ENCODE results near the gene CYP27A1. TPM values are rescaled to one million over a fixed set of nuclear protein-coding genes. Genes with fewer than 3 reads are reported as not detected.
"Not testable (repeated sequence)": the region's sequence is repeated elsewhere in the genome, so short reads cannot be mapped to it uniquely, and the experiment has no call there.

Gene CYP27A1
- total RNA-seq, 1 donor: 4.7 TPM

GRCh38 chr2:218754201-218754600, 27.7 kb upstream of the CYP27A1 start:
- no peak for DNase-seq (ENCODE audit: low read depth)
- no peak overlapping the region for H3K4me3 ChIP-seq (ENCODE audit: low read depth, low read length)
- no peak for TF ChIP-seq CTCF (IDR thresholded peaks at IDR 0.05; ENCODE audit: insufficient read depth, low read depth, low read length)

GRCh38 chr2:218754781-218755180, 27.2 kb upstream of the CYP27A1 start:
- no peak for TF ChIP-seq CTCF (IDR thresholded peaks at IDR 0.05; ENCODE audit: insufficient read depth, low read depth, low read length)
- H3K4me3 ChIP-seq (ENCODE audit: low read depth, low read length): no peak overlapping the region
- no peak for DNase-seq (ENCODE audit: low read depth)

GRCh38 chr2:218755198-218755566, 26.8 kb upstream of the CYP27A1 start:
- DNase-seq (ENCODE audit: low read depth): no peak
- no peak for TF ChIP-seq CTCF (IDR thresholded peaks at IDR 0.05; ENCODE audit: insufficient read depth, low read depth, low read length)
- no peak overlapping the region for H3K4me3 ChIP-seq (ENCODE audit: low read depth, low read length)

GRCh38 chr2:218755567-218756404, 26.2 kb upstream of the CYP27A1 start:
- H3K4me3 ChIP-seq (ENCODE audit: low read depth, low read length): no peak overlapping the region
- no peak for DNase-seq (ENCODE audit: low read depth)
- no peak for TF ChIP-seq CTCF (IDR thresholded peaks at IDR 0.05; ENCODE audit: insufficient read depth, low read depth, low read length)

GRCh38 chr2:218756599-218757377, 25.2 kb upstream of the CYP27A1 start:
- DNase-seq (ENCODE audit: low read depth): no peak
- no peak for TF ChIP-seq CTCF (IDR thresholded peaks at IDR 0.05; ENCODE audit: insufficient read depth, low read depth, low read length)
- no peak overlapping the region for H3K4me3 ChIP-seq (ENCODE audit: low read depth, low read length)

- no peak for DNase-seq (ENCODE audit: low read depth)
- H3K4me3 ChIP-seq (ENCODE audit: low read depth, low read length): no peak overlapping the region
- TF ChIP-seq CTCF (IDR thresholded peaks at IDR 0.05; ENCODE audit: insufficient read depth, low read depth, low read length): no peak
These were observed 20.2 kb upstream of the CYP27A1 start for GRCh38 chr2:218761795-218762194.

- not testable (repeated sequence) for DNase-seq (ENCODE audit: low read depth)
These were observed 9.2 kb upstream of the CYP27A1 start for GRCh38 chr2:218772759-218773158.

More at GRCh38 chr2:218772759-218773158, 9.2 kb upstream of the CYP27A1 start:
- H3K4me3 ChIP-seq (ENCODE audit: low read depth, low read length): not testable (repeated sequence)

Data from fibroblast of villous mesenchyme (primary cell).